Measurements from ENCODE around the gene SPINT1. TPM values are rescaled to one million over a fixed set of nuclear protein-coding genes. Genes with fewer than 3 reads are reported as not detected.

Gene SPINT1
- total RNA-seq, 1 experiment from 2014 or later, result 1.3 TPM

GRCh38 chr15:40829115-40829514 is 14.7 kb upstream of the SPINT1 start:
- DNase-seq (ENCODE audit: low spot score), result no peak

DNA sequence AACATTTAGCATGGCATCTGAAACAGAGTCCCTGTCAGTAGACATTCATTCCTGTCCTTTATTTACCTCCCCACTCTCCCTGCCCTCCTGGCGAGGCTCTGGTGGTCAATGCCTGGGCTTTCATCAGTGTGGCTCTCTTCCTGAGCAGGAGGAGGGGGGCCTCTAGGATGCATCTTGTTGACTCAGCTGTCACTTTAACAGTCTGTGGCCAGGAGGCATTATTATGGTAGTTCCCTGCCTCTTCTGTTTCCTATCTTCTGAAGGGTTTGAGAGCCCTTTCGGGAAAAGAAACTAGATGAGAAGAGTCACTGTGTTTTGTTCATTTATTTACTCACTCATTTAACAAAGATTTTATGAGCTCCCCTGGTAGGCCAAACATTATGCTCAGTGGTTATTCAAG is 13.0 kb upstream of the SPINT1 start:
- no peak for DNase-seq (ENCODE audit: low spot score)

- DNase-seq (ENCODE audit: low spot score), result no peak
These were observed 12.0 kb upstream of the SPINT1 start for GRCh38 chr15:40831861-40832260.

- no peak for DNase-seq (ENCODE audit: low spot score)
These were observed 10.9 kb upstream of the SPINT1 start for GRCh38 chr15:40832903-40833302.

DNA sequence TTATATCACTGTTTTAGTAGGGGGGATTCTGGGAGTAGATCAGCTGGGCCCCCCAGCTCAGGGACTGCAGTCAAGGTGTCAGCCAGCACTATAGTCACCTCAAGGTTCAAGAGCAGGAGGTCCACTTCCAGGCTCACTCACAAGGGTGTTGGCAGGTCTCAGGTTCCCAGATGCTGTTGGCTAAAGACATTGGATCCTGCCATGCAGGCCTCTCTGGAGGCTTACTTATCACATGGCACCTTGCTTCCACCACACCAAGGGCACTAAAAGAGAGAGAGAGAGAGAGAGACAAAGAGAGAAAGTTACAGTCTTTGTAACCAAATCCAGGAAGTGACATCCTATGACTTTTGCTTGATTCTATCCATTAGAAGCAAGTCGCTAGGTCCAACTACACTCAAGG is 7.8 kb upstream of the SPINT1 start:
- DNase-seq (ENCODE audit: low spot score), result no peak

DNA sequence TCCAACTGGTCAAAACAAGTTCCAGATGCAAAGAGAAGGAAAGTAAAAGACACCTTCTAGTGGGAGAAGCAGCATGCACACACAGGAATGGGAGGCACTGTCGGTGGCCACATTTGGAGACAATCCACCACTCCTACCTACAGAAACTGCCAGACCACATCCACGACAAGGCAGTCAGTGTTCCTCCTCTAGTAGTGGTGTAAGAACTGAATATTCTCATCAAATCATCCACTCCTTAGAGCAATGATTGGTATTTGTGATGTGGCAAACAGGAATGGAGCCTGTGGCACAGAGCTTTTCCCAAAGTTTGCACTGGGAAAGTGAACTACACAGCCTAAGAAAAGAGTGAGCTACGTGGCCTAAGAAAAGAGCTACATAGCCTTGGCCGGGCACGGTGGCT is 5.1 kb upstream of the SPINT1 start:
- no peak for DNase-seq (ENCODE audit: low spot score)

DNA sequence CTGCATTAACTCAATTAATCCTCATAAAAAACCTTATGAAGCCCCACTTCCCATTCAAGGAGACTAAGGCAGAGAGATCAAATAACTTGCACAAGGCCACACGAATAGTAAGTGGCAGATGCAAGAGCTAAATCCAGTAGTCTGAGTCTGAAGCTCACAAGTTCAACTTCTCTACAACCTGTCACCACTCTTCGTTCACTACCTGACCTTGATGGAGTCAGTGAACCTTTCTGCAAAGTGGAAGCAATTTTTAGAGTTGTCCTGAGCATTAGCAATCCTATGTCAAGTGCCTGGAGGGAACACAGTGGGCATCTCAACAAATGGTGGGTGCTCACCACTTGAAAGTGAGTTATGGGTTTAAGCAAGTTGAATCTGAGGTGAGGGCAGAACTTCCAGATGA is 2.1 kb upstream of the SPINT1 start:
- no peak for DNase-seq (ENCODE audit: low spot score)

DNA sequence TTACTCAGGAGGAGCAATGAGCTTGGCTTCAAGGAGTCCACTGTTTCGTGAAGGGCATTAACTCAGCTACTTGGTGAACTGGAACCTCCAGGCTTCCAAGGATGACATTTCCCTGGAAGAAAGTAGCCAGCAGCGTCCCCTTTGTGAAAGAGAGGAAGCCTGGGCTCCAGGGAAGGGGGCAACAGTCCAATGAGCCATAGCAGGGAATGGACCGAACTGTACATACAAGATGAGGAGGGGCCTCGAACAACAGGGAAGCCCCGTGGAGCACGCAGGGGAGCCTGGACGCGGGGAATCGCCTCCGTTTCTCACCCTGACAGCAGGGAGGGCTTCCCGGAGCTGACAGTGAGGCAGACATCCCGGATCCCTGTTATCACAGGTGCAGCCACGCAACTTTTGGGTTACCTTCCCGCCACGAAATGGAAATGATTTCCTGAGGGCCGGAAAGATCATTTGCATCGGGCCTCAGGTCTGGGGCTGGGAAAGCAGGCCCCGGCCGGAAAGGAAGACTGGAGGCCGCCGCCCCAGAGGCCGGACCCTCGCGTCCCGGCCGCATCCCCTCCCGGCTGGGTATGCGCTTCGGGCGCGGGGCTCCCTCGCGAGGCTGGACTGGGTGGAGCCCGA is 475 bp upstream of the SPINT1 start:
- no peak for DNase-seq (ENCODE audit: low spot score)

DNA sequence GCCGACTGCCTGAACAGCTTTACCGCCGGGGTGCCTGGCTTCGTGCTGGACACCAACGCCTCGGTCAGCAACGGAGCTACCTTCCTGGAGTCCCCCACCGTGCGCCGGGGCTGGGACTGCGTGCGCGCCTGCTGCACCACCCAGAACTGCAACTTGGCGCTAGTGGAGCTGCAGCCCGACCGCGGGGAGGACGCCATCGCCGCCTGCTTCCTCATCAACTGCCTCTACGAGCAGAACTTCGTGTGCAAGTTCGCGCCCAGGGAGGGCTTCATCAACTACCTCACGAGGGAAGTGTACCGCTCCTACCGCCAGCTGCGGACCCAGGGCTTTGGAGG is 815 bp downstream of the SPINT1 start:
- no peak for DNase-seq (ENCODE audit: low spot score)

DNA sequence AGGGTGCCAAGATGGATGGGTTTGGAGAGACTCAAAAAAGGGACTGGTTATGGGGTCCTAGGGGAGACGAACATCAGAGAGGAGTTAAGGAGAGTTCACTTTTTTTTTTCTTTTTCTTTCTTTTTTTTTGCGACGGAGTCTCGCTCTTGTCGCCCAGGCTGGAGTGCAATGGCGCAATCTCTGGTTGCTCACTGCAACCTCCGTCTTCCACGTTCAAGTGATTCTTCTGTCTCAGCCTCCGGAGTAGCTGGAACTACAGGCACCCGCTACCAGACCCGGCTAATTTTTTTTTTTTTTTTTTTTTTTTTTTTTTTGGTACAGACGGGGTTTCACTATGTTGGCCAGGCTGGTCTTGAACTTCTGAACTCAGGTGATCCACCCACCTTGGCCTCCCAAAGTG is 1.2 kb downstream of the SPINT1 start:
- no peak for DNase-seq (ENCODE audit: low spot score)

- DNase-seq (ENCODE audit: low spot score), result peak; percentile 68
These were observed 1.9 kb downstream of the SPINT1 start for GRCh38 chr15:40845511-40846284.

GRCh38 chr15:40846841-40847222 is 3.0 kb downstream of the SPINT1 start:
- no peak for DNase-seq (ENCODE audit: low spot score)

- peak; percentile 68 for DNase-seq (ENCODE audit: low spot score)
These were observed 3.5 kb downstream of the SPINT1 start for GRCh38 chr15:40847223-40847961.

GRCh38 chr15:40850576-40851112 is 6.8 kb downstream of the SPINT1 start:
- DNase-seq (ENCODE audit: low spot score), result no peak

DNA sequence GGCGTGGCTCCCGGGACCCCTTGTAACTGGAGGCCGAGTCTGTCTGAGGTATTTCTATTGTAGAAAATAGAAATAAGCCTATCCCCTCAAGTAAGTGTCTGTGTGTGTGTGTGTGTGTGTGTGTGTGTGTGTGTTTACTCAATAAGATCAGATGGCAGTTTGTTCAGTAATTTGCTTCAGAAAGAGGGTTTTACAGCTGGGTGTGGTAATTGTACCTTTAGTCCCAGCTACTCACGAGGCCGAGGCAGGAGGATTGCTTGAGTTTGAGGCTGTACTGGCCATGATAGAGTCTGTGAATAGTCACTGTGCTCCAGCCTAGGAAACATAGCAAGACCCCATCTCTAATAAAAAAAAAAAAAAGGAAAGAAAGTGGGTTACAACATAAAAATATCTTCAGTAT is 8.7 kb downstream of the SPINT1 start:
- DNase-seq (ENCODE audit: low spot score), result no peak

DNA sequence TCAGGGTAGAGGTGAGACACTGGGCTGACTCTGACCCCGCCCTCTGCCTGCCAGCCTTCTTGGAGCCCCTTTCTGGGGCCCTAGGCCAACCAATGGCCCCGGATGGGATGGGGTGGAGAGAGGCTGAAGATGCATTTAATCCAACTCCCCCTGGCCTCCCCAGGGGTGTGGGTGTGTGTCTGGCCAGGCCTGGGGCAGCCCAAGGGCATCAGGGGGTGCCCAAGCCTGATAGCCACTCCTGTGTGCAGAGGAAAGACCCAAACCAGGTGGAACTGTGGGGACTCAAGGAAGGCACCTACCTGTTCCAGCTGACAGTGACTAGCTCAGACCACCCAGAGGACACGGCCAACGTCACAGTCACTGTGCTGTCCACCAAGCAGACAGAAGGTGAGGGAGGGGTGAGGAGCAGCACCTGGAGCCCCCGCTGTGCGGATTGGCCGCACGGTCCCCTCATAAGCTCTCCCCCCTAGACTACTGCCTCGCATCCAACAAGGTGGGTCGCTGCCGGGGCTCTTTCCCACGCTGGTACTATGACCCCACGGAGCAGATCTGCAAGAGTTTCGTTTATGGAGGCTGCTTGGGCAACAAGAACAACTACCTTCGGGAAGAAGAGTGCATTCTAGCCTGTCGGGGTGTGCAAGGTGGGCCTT is 9.5 kb downstream of the SPINT1 start:
- DNase-seq (ENCODE audit: low spot score), result no peak

GRCh38 chr15:40854161-40854560 is 10.3 kb downstream of the SPINT1 start:
- no peak for DNase-seq (ENCODE audit: low spot score)

GRCh38 chr15:40855706-40856234 is 11.9 kb downstream of the SPINT1 start:
- DNase-seq (ENCODE audit: low spot score), result no peak

GRCh38 chr15:40856746-40857145 is 12.9 kb downstream of the SPINT1 start:
- no peak for DNase-seq (ENCODE audit: low spot score)

DNA sequence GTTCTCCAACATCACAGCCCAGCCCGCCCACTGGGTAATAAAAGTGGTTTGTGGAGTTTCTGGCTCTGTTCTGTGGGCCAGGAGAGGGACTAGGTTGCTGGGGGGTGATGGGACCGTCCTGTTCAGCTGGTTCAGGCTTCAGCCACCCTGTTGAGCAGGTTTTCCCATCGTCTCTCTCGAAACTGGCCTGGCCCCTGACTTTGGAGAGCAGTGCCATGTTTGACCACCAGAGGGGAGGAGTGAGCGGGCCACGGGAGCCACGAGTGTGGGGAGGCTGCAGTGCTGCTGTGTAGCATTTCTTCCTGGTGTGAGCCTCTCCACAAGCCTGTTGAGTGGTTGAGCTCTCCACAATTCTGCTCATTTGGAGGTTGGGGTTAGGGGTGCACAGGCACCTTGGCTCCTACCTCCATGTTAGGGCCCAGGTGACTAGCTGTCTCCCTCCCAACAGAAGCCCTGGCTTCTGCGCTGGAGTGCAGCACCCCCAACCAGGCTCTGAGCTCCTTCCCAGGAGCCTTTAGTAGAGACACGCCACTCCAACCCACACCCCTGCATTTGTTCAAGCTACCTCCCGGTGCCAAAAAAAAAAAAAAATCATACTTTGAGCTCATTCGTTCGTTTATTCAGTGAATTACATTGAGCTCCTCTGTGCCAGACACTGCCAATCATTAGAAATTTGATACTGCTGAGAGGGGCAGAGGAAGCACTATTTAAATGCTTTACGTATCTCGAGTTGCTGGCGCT is 13.9 kb downstream of the SPINT1 start:
- peak; percentile 42 for DNase-seq (ENCODE audit: low spot score)

- DNase-seq (ENCODE audit: low spot score), result no peak
These were observed 14.9 kb downstream of the SPINT1 start for GRCh38 chr15:40858706-40859105.
